T-helper 17 cell (primary cell): Measurements from ENCODE around the gene BCAS1. TPM values are rescaled to one million over a fixed set of nuclear protein-coding genes. Genes with fewer than 3 reads are reported as not detected.

Experiments used
- ATAC-seq: fragments of 150-1000 bp; cut with Tn5 transposase; 2 replicates; pipeline ENCODE4 v1.10.0; 2021; ENCODE audit warnings: mild to moderate bottlenecking, moderate library complexity
- DNase-seq, 3 donors: peaks; one replicate each; pipeline versions ENCODE4 v3.0.0 to v3.0.0-alpha.2; 2020 to 2021
- H3K9me3 ChIP-seq: one replicate; pipeline ENCODE4 v1.7.0; 2013; ENCODE audit warnings: low read length, mild to moderate bottlenecking; ENCODE audit not compliant: control insufficient read depth, poor library complexity, severe bottlenecking
- H3K27ac Mint-ChIP-seq: one replicate; pipeline ENCODE4 v1.8.0; 2022; ENCODE audit warnings: mild to moderate bottlenecking, moderate library complexity, mixed read lengths
- H3K27me3 Mint-ChIP-seq: one replicate; pipeline ENCODE4 v1.8.0; 2022; ENCODE audit warnings: mixed read lengths
- H3K36me3 Mint-ChIP-seq: one replicate; pipeline ENCODE4 v1.8.0; 2022; ENCODE audit warnings: low read depth, mixed read lengths
- H3K4me1 Mint-ChIP-seq: one replicate; pipeline ENCODE4 v1.8.0; 2022; ENCODE audit warnings: mild to moderate bottlenecking, mixed read lengths
- H3K4me3 Mint-ChIP-seq: one replicate; pipeline ENCODE4 v1.8.0; 2022; ENCODE audit warnings: mild to moderate bottlenecking, moderate library complexity, mixed read lengths
- total RNA-seq, 4 donors: library from RNA in 2 of 4; stranded (reverse) in 2 of 4; gene quantifications; one replicate each; pipeline ENCODE4 v1.2.3 and lab custom pipeline; 2022 to 2026

BCAS1 gene
- total RNA-seq, 2 donors from 2014 or later: 0.27 TPM; not detected in 1

DNA sequence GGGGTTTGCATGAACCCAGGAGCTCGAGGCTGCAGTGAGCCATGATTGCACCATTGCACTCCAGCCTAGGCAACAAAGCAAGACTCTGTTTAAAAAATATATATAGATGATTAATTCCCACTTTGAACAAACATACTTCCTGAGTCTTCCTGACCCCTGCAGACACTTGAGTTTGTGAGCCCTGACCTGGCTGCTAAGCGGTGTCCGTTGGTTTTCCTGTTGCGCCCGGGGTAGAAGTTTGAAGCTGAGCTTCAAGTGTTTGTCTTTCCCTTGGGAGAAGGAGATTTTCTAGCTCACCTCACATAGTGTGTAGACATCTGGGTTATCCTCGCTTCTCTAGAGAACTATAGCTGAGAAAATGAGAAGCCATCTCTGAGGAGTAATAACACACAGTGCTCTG, 11.7 kb upstream of the BCAS1 start:
- H3K9me3 ChIP-seq: no peaks in the 10 kb centered on the region
- no peak for DNase-seq
- Mint-ChIP-seq H3K4me1 (peaks cover 12% of the 10 kb centered on the region), H3K4me3 (no peak overlapping the region), H3K36me3 (no peaks in the 10 kb centered on the region), H3K27ac (no peak overlapping the region), H3K27me3 (no peaks in the 10 kb centered on the region)
- ATAC-seq: no peak

GRCh38 chr20:54079652-54080051, 9.3 kb upstream of the BCAS1 start:
- Mint-ChIP-seq H3K4me3 (no peak overlapping the region), H3K4me1 (peaks cover 12% of the 10 kb centered on the region), H3K27me3 (no peaks in the 10 kb centered on the region), H3K36me3 (no peaks in the 10 kb centered on the region), H3K27ac (no peak overlapping the region)
- ATAC-seq: no peak
- no peaks in the 10 kb centered on the region for H3K9me3 ChIP-seq
- DNase-seq: no peak

GRCh38 chr20:54078296-54078984, 8.0 kb upstream of the BCAS1 start:
- H3K36me3 Mint-ChIP-seq: no peaks in the 10 kb centered on the region

GRCh38 chr20:54076259-54076658, 5.9 kb upstream of the BCAS1 start:
- no peak for DNase-seq
- ATAC-seq: no peak
- Mint-ChIP-seq H3K4me3 (no peak overlapping the region), H3K27ac (no peak overlapping the region), H3K4me1 (peaks cover 12% of the 10 kb centered on the region), H3K36me3 (no peaks in the 10 kb centered on the region), H3K27me3 (no peaks in the 10 kb centered on the region)
- H3K9me3 ChIP-seq: no peaks in the 10 kb centered on the region

More at GRCh38 chr20:54078296-54078984, 8.0 kb upstream of the BCAS1 start:
- Mint-ChIP-seq H3K27ac (peak overlapping the region; percentile 84), H3K4me1 (peaks cover 14% of the 10 kb centered on the region), H3K27me3 (no peaks in the 10 kb centered on the region), H3K4me3 (peak overlapping the region; percentile 84)
- no peak for DNase-seq
- no peaks in the 10 kb centered on the region for H3K9me3 ChIP-seq
- no peak for ATAC-seq

DNA sequence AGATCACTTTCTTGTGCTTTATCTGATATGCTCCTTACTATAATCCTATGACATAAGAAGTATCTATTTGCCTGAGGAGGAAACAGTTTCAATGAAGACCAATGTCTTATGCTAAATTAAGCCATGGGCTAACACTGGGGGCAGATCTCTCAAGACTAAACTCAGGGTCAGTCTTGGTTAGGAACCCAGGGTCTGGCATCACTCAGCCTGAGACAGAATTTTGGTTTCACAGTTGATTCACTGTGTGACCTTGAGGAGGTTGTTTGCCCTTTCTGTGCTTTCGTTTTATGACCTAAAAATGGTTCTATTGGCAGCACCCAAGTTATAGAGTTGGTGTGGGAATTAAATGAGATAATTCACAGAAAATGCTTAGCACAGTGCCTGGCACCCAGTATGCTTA, 4.9 kb upstream of the BCAS1 start:
- Mint-ChIP-seq H3K4me1 (peaks cover 12% of the 10 kb centered on the region), H3K27me3 (no peaks in the 10 kb centered on the region), H3K27ac (no peak overlapping the region), H3K4me3 (no peak overlapping the region), H3K36me3 (no peaks in the 10 kb centered on the region)
- DNase-seq: no peak
- H3K9me3 ChIP-seq: no peaks in the 10 kb centered on the region
- no peak for ATAC-seq

- Mint-ChIP-seq H3K4me1 (peaks cover 12% of the 10 kb centered on the region), H3K27me3 (peaks cover 2% of the 10 kb centered on the region), H3K36me3 (no peaks in the 10 kb centered on the region), H3K27ac (no peak overlapping the region), H3K4me3 (no peak overlapping the region)
- no peaks in the 10 kb centered on the region for H3K9me3 ChIP-seq
- ATAC-seq (no peak), DNase-seq (no peak)
Measured at GRCh38 chr20:54074511-54074910, 4.1 kb upstream of the BCAS1 start.

- Mint-ChIP-seq H3K4me1 (peaks cover 7% of the 10 kb centered on the region), H3K27ac (no peak overlapping the region), H3K36me3 (no peaks in the 10 kb centered on the region), H3K4me3 (no peak overlapping the region), H3K27me3 (peaks cover 13% of the 10 kb centered on the region)
- ATAC-seq (no peak), DNase-seq (no peak)
- H3K9me3 ChIP-seq: no peaks in the 10 kb centered on the region
Measured at GRCh38 chr20:54073288-54073687, 2.9 kb upstream of the BCAS1 start.

DNA sequence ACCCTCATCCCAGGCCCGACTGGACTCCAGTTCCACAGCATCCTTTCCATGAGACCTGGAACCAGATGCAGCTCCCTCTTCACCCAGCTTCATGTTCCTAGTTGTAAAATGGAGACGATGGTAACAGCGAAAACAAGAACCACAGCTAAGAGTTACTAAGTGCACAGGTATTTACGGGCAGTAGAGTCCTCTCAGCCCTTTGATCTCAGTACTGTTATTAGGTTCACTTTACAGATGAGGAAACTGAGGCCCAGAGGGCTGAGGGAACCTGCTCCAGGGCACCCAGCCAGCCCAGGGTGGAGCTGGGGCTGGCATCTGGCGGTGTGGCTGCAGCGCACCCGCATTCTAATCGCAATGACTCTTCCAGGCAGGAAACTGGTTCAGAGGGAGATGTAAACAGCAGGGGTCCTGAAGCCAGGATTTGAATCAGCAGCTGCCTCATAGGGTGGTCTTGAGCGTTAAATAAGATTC, 858 bp downstream of the BCAS1 start:
- H3K9me3 ChIP-seq: no peaks in the 10 kb centered on the region
- H3K4me1 Mint-ChIP-seq: peaks cover 4% of the 10 kb centered on the region
- peaks cover 27% of the 10 kb centered on the region for H3K27me3 Mint-ChIP-seq
- ATAC-seq: no peak
- no peak for DNase-seq
- H3K36me3 Mint-ChIP-seq: no peaks in the 10 kb centered on the region
- H3K27ac Mint-ChIP-seq: no peak overlapping the region
- H3K4me3 Mint-ChIP-seq: no peak overlapping the region

DNA sequence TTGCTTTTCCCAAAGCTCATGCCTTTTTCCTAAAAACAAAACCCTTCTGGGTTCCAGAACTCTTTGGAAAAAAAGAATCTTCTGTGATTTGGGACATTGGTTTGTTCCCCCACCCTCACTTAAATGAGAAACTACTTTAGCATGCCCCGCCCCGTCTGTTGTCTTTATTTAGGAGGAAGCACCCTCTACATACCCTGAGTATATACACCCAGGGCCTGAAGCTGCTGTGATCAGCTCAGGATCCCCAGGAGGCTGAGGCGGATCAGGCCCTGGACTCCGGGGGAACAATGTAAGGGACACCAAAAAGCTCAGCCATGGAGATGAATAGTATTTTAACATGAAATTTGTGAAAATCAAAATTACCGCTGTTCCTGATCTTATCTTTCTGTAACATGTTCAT, 1.4 kb downstream of the BCAS1 start:
- no peaks in the 10 kb centered on the region for H3K36me3 Mint-ChIP-seq
- no peak overlapping the region for H3K27ac Mint-ChIP-seq
- DNase-seq (no peak), ATAC-seq (no peak)
- H3K4me3 Mint-ChIP-seq: no peak overlapping the region
- H3K4me1 Mint-ChIP-seq: peaks cover 8% of the 10 kb centered on the region
- H3K9me3 ChIP-seq: no peaks in the 10 kb centered on the region
- peaks cover 27% of the 10 kb centered on the region for H3K27me3 Mint-ChIP-seq

DNA sequence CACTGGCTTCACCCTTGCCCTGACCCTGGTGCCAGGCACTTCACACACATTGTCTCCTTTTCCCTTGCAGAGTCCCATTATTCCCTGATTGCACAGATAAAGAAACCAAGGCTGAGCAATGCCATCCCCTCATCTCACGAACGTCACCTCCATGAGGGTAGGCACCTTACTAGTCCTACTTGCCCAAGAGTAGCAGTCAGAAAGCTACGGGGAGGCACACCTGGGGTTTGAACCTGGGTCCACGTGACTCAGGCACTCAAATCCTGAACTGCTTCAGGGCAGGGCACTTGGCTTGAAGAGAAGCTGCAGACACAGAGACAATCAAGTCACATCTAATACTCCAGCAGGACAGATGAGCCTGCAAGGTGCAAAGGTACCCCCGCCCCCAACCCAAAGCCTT, 1.9 kb downstream of the BCAS1 start:
- Mint-ChIP-seq H3K27me3 (peaks cover 27% of the 10 kb centered on the region), H3K4me3 (no peak overlapping the region), H3K4me1 (peaks cover 9% of the 10 kb centered on the region), H3K36me3 (no peaks in the 10 kb centered on the region), H3K27ac (no peak overlapping the region)
- H3K9me3 ChIP-seq: no peaks in the 10 kb centered on the region
- DNase-seq (no peak), ATAC-seq (no peak)

DNA sequence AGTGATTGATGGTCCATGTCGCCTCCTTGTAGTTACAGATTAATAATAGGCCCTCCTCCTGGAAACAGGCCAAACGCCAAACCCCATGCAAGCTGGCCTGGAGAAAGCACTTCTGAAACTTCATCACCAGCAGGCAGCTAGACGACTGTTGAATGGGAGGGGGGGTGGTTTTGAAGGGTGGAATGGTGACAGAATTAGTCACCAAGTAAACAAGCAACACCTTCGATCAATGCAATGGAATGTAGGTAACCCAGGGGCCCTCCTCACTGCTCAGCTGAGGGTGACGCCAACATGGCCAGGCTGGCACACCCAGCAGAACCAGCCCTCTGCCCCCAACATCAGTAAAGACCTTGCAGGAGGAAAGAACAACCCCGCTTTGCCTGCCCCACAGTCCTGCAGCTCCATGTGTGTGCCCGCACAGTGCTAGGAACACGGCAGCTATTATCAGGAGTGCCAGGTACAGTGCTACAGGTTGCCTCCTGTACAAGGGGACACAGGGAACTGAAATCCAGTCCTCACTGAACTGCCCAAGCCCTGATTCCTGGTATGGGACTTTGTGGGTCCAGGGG, 2.7 kb downstream of the BCAS1 start:
- no peaks in the 10 kb centered on the region for H3K36me3 Mint-ChIP-seq
- ATAC-seq (no peak), DNase-seq (no peak)
- H3K4me1 Mint-ChIP-seq: peaks cover 8% of the 10 kb centered on the region
- no peak overlapping the region for H3K27ac Mint-ChIP-seq
- no peaks in the 10 kb centered on the region for H3K9me3 ChIP-seq
- peaks cover 27% of the 10 kb centered on the region for H3K27me3 Mint-ChIP-seq
- no peak overlapping the region for H3K4me3 Mint-ChIP-seq

DNA sequence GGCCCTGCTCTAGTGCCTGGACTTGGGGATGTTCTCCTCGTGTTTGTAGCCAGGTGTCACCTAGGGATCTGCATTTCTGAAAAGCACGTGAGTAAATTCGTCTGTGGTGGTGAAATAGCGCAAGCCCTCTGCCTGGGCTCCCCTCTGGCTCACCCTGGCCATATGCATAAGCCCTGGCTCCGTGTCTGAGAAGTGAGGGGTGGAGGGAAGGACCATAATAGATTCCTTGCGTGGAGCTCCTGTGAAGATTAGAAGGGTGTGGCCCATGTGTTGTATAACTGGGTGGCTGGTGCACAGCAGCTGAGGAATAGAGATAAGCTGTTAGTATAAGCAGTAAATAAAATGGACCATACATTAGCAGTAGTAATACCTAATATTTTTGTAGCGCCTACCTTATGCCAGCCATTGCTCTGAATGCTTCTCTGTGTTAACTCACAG, 4.8 kb downstream of the BCAS1 start:
- Mint-ChIP-seq H3K27ac (no peak overlapping the region), H3K36me3 (no peaks in the 10 kb centered on the region), H3K4me3 (no peak overlapping the region), H3K4me1 (peaks cover 10% of the 10 kb centered on the region), H3K27me3 (peaks cover 27% of the 10 kb centered on the region)
- no peaks in the 10 kb centered on the region for H3K9me3 ChIP-seq
- no peak for ATAC-seq
- no peak for DNase-seq

DNA sequence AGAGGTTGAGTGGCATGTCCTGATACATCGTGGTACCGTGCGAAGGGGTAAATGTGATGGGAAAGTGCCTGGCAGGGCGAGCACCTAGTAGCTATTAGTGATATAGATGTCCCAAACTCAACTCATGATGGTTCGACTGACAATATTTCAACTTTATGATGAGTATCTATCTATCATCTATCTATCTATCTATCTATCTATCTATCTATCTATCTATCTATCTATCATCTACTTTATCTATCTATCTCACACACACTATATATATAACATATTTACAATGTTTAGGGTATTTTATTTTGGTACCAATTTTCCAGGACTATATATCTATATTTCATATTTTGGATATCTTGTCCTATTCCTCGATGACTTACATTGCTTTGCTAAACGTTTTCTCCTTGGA, 5.5 kb downstream of the BCAS1 start:
- Mint-ChIP-seq H3K36me3 (no peaks in the 10 kb centered on the region), H3K27me3 (peaks cover 27% of the 10 kb centered on the region), H3K4me1 (peaks cover 10% of the 10 kb centered on the region), H3K27ac (no peak overlapping the region), H3K4me3 (no peak overlapping the region)
- no peak for DNase-seq
- H3K9me3 ChIP-seq: no peaks in the 10 kb centered on the region
- ATAC-seq: no peak
